G401.6 (cell line): ENCODE data around the gene SLC1A7.

ENCODE experiments used
- FAIRE-seq: peaks from 2 replicates; lab custom pipeline; 2012; peaks lifted over from hg19 to GRCh38; lab: Jason Lieb, UNC

Gene SLC1A7

GRCh38 chr1:53075761-53076163, 66.7 kb downstream of the SLC1A7 start:
- no peak for FAIRE-seq

DNA sequence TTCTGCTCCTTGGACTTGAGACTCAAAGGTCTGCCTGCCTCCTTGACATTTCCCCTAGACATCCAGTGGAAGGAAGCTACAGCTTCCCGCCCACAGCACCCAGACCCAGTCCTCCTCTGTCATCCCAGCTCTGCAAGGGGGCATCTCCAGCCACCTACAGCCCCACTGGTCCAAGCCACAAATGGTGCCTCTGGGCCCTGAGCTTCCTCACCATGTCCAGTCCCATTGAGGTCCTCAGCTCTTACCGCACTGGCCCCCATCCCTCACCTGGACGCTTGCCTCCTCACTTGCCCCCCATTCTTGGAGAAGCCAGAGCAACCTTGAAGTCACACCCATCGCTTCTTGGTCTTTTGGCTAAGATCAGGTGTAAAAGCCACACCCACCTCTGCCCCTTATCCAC, 67.2 kb downstream of the SLC1A7 start:
- FAIRE-seq = no peak

- FAIRE-seq = no peak
Measured at GRCh38 chr1:53074313-53075154, 67.9 kb downstream of the SLC1A7 start.

GRCh38 chr1:53073868-53074311, 68.5 kb downstream of the SLC1A7 start:
- no peak for FAIRE-seq

DNA sequence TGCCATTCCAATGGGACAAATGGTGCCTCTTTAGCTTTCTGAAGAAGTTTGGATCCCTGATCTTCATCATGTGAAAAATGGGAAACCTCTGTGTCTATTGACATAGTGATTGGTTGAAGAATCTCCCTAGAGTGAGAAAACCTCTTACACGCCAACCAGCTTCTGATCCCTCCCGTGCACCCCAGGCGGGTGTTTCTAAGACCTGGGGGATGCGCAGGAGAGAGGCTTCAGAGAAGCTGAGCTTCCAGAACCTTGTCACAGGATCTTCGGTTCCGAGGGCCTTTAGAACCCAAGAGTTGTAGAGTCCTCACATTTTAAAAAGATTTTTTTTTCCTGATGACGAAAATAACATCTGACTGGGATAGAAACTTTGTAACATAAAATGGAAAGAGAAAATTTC, 69.2 kb downstream of the SLC1A7 start:
- no peak for FAIRE-seq

- peak; percentile 84 for FAIRE-seq
Measured at GRCh38 chr1:53071915-53072314, 70.5 kb downstream of the SLC1A7 start.

DNA sequence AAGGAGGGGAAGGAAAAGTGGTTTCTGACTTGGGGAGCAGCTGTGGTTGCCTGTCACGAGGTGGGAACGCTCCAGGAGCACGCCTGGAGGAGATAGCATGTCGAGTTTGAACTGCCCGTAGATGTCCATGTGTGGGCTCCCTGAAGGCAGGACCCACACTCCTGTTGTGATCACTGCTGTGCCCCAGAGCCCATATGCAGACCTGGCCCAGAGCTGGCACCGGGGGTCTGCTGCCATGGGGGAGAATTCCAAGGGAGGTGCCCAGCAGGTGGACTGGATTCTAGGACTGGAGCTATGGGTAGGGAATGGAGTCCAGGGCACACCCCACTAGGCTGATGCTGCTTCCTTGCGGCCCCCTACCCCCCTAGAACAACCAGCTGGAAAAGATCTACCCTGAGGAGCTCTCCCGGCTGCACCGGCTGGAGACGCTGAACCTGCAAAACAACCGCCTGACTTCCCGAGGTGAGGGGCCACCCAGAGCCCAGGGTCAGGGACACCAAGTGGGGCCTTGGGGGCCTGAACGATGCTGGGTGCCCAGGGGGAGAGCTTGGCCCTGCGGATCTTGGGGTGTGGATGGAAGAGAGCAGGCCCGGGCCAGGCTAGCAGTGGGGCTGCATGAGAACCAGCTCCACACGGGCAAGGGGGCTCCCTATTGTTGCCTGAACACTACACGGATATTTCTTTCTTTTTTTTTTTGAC, 71.1 kb downstream of the SLC1A7 start:
- no peak for FAIRE-seq

DNA sequence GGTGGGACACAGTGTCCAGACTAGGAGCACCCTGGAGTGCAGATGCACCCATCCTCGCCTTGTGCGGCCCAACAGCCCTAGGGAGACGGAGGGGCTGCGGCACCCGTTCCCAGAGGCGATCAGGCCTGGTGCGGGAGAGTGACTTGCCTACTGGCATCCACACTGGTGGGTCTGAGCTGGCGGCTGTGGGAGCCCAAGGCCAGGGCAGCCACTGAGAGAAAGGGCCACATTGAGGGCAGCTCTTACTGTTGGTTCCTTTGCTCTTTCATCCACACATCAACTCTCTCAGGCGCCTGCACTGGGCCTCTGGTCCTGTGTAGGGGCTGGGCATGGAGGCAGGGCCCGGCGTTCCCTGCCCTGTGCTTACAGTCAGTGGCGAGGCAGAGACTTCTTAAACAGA, 71.8 kb downstream of the SLC1A7 start:
- FAIRE-seq = no peak

GRCh38 chr1:53069663-53070327, 72.6 kb downstream of the SLC1A7 start:
- FAIRE-seq = no peak

GRCh38 chr1:53069265-53069662, 73.2 kb downstream of the SLC1A7 start:
- FAIRE-seq = no peak

DNA sequence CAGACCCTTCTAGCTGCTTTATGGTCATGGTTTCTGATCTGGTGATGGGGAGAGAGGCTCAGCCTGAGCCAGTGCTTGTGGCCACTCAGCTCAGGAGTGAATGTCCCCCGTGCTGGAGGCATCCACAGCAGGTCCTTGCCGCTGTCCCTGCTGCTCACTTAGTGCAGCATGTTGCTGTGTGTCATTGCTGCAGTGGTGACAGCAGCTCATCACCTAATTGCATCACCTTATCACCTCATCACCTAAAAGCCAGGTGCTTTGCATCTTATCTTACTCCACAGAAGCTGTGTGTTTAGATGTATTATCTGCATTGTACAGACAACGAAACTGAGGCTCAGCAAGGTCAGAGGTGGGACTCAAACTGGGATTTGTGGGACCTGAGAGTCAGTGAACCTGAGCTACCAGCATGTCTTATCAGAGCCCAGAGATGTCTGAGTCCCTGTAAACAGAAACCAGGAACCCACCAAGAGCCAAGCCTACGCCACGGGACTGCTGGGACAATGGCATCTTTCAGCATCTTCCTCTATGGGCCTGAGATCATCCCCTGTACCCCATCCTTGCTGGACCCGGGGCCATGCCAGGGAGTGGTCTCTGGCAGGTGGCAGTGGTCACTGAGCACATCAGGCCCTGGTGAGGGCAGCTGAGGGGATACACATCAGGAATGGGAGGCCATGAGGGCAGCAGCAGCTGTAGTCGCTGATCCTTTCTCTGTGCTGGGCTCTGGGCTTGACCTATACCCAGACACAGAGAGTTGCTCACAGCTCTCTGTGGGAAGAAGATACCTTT, 73.9 kb downstream of the SLC1A7 start:
- FAIRE-seq = no peak

GRCh38 chr1:53067886-53068285, 74.6 kb downstream of the SLC1A7 start:
- no peak for FAIRE-seq

- FAIRE-seq = no peak
Measured at GRCh38 chr1:53066891-53067738, 75.3 kb downstream of the SLC1A7 start.

DNA sequence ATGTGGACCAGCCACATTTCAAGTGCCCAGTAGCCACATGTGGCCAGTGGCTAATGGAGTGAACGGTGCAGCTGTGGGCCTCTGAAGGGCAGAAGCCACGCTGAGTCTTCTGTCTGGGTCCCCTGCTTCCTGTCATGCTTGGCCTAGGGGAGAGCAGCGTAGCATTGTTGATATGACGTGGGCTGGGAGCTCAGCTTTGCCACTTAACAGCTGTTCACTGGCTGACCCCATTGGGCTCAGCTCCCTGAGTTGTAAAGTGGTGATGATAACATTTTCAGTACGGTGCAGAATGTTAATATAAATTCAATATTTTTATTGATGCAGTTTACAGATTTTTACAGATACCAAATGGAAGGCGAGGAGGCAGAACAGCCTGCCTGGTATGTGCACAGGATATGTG, 76.0 kb downstream of the SLC1A7 start:
- FAIRE-seq = no peak

- FAIRE-seq = no peak
Measured at GRCh38 chr1:53065391-53065790, 77.0 kb downstream of the SLC1A7 start.

- FAIRE-seq = no peak
Measured at GRCh38 chr1:53063744-53064515, 78.5 kb downstream of the SLC1A7 start.

DNA sequence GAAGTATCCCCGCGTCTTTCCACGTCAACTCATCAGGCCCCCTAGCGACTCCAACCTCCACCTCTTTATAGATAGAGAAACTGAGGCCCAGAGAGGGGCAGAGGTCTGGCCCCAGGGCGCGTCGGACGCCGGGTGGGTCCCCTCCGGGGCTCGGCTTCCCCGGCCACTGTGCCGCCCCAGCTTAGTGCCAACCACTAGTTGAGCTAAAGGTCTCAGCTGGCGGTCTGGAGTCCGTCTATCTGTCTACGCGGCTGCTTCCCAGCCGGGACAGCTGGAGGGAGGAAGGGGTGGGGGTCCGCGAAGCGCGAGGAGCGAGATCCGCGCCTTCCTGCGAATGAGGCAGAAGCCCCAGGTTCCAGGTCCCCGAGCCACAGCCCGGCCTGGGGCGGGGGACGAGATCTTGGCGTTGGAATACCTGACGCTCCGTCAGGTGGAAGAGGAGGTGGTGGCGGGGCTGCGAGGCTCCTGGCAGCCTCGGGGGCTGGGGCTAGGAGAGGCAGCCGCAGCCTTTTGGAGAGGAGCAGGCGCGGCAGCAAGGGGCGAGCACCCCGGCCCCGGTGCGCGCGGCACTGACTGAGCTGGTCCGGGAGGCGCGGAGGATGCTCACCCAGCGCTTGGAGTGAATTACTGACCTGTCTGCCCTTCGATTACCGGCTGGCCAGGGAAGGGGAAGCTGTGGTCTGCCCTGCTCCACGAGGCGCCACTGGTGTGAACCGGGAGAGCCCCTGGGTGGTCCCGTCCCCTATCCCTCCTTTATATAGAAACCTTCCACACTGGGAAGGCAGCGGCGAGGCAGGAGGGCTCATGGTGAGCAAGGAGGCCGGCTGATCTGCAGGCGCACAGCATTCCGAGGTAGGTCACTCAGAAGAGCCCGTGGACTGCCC, 79.5 kb downstream of the SLC1A7 start:
- no peak for FAIRE-seq

- no peak for FAIRE-seq
Measured at GRCh38 chr1:53061859-53062707, 80.4 kb downstream of the SLC1A7 start, which contains the start of gene PODN. PODN (plus strand) TSS chr1:53062213; CDS start chr1:53069856, 7,643 bp downstream.
